ENCODE data around the gene MED26. TPM values are rescaled to one million over a fixed set of nuclear protein-coding genes. Genes with fewer than 3 reads are reported as not detected.

The MED26 gene
- total and polyA plus RNA-seq, 2 of the 13 experiments (the other 11 are each of a cell fraction or from before 2014, with no cell fraction given), result 3.5 to 3.8 TPM

GRCh38 chr19:16536130-16536529 lies 91.9 kb downstream of the MED26 start (continued):
- TF ChIP-seq GMEB1 (CRISPR knock-in tag; IDR thresholded peaks at IDR 0.05; ENCODE audit: borderline replicate concordance), result no peak
- no peak for TF ChIP-seq HDAC1 (CRISPR knock-in tag; IDR thresholded peaks at IDR 0.05)

- Histone ChIP-seq H3K9ac (ENCODE audit: insufficient read depth, low read depth, low read length) (no peak overlapping the region), H3K79me2 (ENCODE audit: insufficient read depth, low read length) (peaks cover 38% of the 10 kb centered on the region), H3K9me3 (ENCODE audit: low read length) (no peaks in the 10 kb centered on the region), H3K4me1 (ENCODE audit: insufficient read depth, low read length) (peaks cover 11% of the 10 kb centered on the region), H3K27ac (ENCODE audit: extremely low read length, insufficient read depth, low read length) (no peak overlapping the region), H2AFZ (ENCODE audit: low read length) (no peak overlapping the region), H3K4me3 (replicated peaks in 1 of 3; ENCODE audit: insufficient read depth in 1 of 3, low read depth in 2 of 3, low read length in 3 of 3) (no peak overlapping the region), H3K27me3 (ENCODE audit: control insufficient read depth in 1 of 2, insufficient read depth in 2 of 2, low read length in 2 of 2) (no peaks in the 10 kb centered on the region), H3K36me3 (replicated peaks in 1 of 2; ENCODE audit: control insufficient read depth in 1 of 2, insufficient read depth in 2 of 2, low read length in 2 of 2) (peaks cover 47 to 87% of the 10 kb centered on the region in 2 experiments), H4K20me1 (ENCODE audit: insufficient read depth, low read length) (peaks cover 20% of the 10 kb centered on the region), H3K4me2 (ENCODE audit: low read depth, low read length) (no peak overlapping the region)
- in situ Hi-C loops (cut with HindIII; ENCODE audit: extremely low pct_ligation_motif_present, low pct_unique_long_range_greater_than_20kb), result no loop called here
- no TSS peak for BruUV-seq (replicated peaks)
- over 99% methylated on average over 17 of the region's 18 CpGs for WGBS (ENCODE audit: low lambda C conversion rate)
- no peak for FAIRE-seq
- no peak for DNase-seq (ENCODE audit: low spot score)
- POLR2A ChIA-PET, result no interaction called here
- ATAC-seq, result no peak; the same call in 2 of the 3 replicates
- CTCF ChIA-PET (ENCODE audit: low intra/inter-chr PET ratio, low total read pairs), result no interaction called here
- intact Hi-C loops (cut with micrococcal nuclease; ENCODE audit: unreplicated experiment), result no loop called here
- TF ChIP-seq TBX2 (CRISPR knock-in tag; IDR thresholded peaks at IDR 0.05; ENCODE audit: borderline replicate concordance) (no peak), MYPOP (CRISPR knock-in tag; IDR thresholded peaks at IDR 0.05) (no peak), RBFOX2 (IDR thresholded peaks at IDR 0.05; ENCODE audit: low read depth, low read length) (peak; percentile 53)
These were observed 92.6 kb downstream of the MED26 start for GRCh38 chr19:16535381-16535780.
